ENCODE data around the gene AKNA.

DNA sequence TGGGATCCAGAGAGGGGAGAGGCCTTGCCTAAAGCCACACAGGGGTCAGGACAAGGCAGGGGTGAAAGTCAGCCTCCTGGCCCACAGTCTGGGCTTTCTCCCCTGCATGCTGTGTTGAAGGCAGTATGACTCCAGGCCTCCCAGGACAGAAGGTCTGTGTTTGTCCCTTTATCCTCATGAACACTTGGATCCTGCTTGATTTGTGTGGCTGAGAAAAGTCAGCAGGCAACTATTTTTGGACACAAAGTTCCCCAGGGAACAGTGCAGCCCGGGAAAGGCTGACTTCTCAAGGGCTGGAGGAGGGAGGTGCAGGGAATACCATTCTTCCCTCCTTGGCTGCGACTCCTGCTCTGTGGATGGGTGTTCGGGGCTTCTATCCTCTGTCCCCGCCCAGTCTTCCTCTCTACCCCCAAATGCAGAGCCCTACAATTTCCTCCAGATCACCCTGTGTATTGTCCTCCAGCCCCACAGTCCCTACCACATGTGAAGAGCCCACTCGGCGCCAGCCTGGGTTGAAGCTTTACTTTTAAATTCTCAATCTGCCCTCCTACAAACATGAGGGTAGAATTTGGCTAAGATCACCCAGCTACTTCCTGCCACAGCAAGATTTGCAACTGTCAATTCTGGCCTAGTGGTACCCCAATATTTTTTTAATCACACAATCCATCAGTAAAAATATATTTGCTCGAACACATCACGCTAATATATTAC is 4.1 kb downstream of the AKNA start:
- TF ChIP-seq, protein P1, sequence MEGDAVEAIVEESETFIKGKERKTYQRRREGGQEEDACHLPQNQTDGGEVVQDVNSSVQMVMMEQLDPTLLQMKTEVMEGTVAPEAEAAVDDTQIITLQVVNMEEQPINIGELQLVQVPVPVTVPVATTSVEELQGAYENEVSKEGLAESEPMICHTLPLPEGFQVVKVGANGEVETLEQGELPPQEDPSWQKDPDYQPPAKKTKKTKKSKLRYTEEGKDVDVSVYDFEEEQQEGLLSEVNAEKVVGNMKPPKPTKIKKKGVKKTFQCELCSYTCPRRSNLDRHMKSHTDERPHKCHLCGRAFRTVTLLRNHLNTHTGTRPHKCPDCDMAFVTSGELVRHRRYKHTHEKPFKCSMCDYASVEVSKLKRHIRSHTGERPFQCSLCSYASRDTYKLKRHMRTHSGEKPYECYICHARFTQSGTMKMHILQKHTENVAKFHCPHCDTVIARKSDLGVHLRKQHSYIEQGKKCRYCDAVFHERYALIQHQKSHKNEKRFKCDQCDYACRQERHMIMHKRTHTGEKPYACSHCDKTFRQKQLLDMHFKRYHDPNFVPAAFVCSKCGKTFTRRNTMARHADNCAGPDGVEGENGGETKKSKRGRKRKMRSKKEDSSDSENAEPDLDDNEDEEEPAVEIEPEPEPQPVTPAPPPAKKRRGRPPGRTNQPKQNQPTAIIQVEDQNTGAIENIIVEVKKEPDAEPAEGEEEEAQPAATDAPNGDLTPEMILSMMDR (IDR thresholded peaks at IDR 0.05 in 2 of 3, conservative IDR thresholded peaks at IDR 0.05 in 1 of 3; ENCODE audit: borderline replicate concordance in 1 of 3, insufficient read depth in 1 of 3, low read depth in 2 of 3, low read length in 2 of 3), result no peak
- TF ChIP-seq EZH2 (IDR thresholded peaks at IDR 0.05), result no peak
- TF ChIP-seq SIN3A (IDR thresholded peaks at IDR 0.05; ENCODE audit: low read depth), result no peak
- no peak for TF ChIP-seq POLR2A (IDR thresholded peaks at IDR 0.05; ENCODE audit: borderline replicate concordance, extremely low read depth, insufficient read depth, insufficient read length)
- TF ChIP-seq, protein P2, sequence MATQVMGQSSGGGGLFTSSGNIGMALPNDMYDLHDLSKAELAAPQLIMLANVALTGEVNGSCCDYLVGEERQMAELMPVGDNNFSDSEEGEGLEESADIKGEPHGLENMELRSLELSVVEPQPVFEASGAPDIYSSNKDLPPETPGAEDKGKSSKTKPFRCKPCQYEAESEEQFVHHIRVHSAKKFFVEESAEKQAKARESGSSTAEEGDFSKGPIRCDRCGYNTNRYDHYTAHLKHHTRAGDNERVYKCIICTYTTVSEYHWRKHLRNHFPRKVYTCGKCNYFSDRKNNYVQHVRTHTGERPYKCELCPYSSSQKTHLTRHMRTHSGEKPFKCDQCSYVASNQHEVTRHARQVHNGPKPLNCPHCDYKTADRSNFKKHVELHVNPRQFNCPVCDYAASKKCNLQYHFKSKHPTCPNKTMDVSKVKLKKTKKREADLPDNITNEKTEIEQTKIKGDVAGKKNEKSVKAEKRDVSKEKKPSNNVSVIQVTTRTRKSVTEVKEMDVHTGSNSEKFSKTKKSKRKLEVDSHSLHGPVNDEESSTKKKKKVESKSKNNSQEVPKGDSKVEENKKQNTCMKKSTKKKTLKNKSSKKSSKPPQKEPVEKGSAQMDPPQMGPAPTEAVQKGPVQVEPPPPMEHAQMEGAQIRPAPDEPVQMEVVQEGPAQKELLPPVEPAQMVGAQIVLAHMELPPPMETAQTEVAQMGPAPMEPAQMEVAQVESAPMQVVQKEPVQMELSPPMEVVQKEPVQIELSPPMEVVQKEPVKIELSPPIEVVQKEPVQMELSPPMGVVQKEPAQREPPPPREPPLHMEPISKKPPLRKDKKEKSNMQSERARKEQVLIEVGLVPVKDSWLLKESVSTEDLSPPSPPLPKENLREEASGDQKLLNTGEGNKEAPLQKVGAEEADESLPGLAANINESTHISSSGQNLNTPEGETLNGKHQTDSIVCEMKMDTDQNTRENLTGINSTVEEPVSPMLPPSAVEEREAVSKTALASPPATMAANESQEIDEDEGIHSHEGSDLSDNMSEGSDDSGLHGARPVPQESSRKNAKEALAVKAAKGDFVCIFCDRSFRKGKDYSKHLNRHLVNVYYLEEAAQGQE (IDR thresholded peaks at IDR 0.05; ENCODE audit: low read depth), result no peak
- TF ChIP-seq, protein P3, sequence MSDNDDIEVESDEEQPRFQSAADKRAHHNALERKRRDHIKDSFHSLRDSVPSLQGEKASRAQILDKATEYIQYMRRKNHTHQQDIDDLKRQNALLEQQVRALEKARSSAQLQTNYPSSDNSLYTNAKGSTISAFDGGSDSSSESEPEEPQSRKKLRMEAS (IDR thresholded peaks at IDR 0.05), result no peak
- no peak for TF ChIP-seq POLR2AphosphoS5 (IDR thresholded peaks at IDR 0.05; ENCODE audit: low read depth, low read length)
- no peak for TF ChIP-seq CEBPB (IDR thresholded peaks at IDR 0.05; ENCODE audit: low read depth)
- TF ChIP-seq RAD21 (IDR thresholded peaks at IDR 0.05; ENCODE audit: low read depth), result no peak
- no peak for TF ChIP-seq FOSL1 (IDR thresholded peaks at IDR 0.05; ENCODE audit: low read depth)
